OCI-LY7 (cell line): ENCODE data around the gene CDC42EP3. TPM values are rescaled to one million over a fixed set of nuclear protein-coding genes. Genes with fewer than 3 reads are reported as not detected.

Experiments
- BruUV-seq: library from RNA; stranded (reverse); fragments of 400-500 nt; replicated peaks from 2 replicates; lab custom pipeline; 2021; lab: Mats Ljungman, UMichigan
- CTCF ChIA-PET: fragments of 300-600 bp; sonication (Branson Sonifier 250); formaldehyde crosslinking; loops from one replicate; lab custom pipeline; 2022; ENCODE audit warnings: antibody characterized with exemption; ENCODE audit not compliant: unreplicated experiment; lab: Charles Lee
- POLR2A ChIA-PET: fragments of 300-600 bp; sonication (Branson Sonifier 250); formaldehyde crosslinking; loops from one replicate; lab custom pipeline; 2022; ENCODE audit warnings: antibody characterized with exemption; lab: Charles Lee
- DNase-seq: peaks from one replicate; pipeline ENCODE4 v3.0.0-alpha.2; 2015; ENCODE audit warnings: low spot score
- H2AFZ ChIP-seq: fragments of 200-600 bp; sonication (generic), shearing (Covaris generic); 2 replicates; pipeline ENCODE4 v1.6.1; 2014; ENCODE audit warnings: mild to moderate bottlenecking, antibody characterized with exemption, low read length, moderate library complexity
- H3K27ac ChIP-seq: fragments of 200-600 bp; sonication (generic); 2 replicates; pipeline ENCODE4 v1.5.1; 2014; ENCODE audit warnings: mixed run types, low read depth, mild to moderate bottlenecking, moderate library complexity, low read length, inconsistent platforms; ENCODE audit not compliant: poor library complexity, severe bottlenecking
- H3K36me3 ChIP-seq: fragments of 200-600 bp; sonication (generic); 2 replicates; pipeline ENCODE4 v1.6.1; 2014; ENCODE audit warnings: mild to moderate bottlenecking, antibody characterized with exemption, low read length, moderate library complexity, mixed read lengths; ENCODE audit not compliant: insufficient read depth
- H3K4me1 ChIP-seq: fragments of 200-600 bp; sonication (generic); 2 replicates; pipeline ENCODE4 v1.5.1; 2014; ENCODE audit warnings: mild to moderate bottlenecking, low read length; ENCODE audit not compliant: insufficient read depth, poor library complexity, severe bottlenecking
- H3K4me2 ChIP-seq: fragments of 200-600 bp; sonication (generic); 2 replicates; pipeline ENCODE4 v1.6.1; 2014; ENCODE audit warnings: mild to moderate bottlenecking, low read length
- H3K4me3 ChIP-seq: fragments of 200-600 bp; sonication (generic); 2 replicates; pipeline ENCODE4 v1.5.1; 2014; ENCODE audit warnings: mild to moderate bottlenecking, low read depth, low read length; ENCODE audit not compliant: poor library complexity, severe bottlenecking
- H3K79me2 ChIP-seq: fragments of 200-600 bp; sonication (generic); 2 replicates; pipeline ENCODE4 v1.6.1; 2016; ENCODE audit warnings: low read depth, mild to moderate bottlenecking, low read length, moderate library complexity, mixed read lengths; ENCODE audit not compliant: insufficient read depth
- H3K9me2 ChIP-seq: fragments of 200-600 bp; sonication (generic); 2 replicates; pipeline ENCODE4 v1.6.1; 2016; ENCODE audit warnings: mild to moderate bottlenecking, low read length, mixed read lengths; ENCODE audit not compliant: insufficient read depth
- H3K9me3 ChIP-seq: fragments of 200-600 bp; sonication (generic); 2 replicates; pipeline ENCODE4 v1.6.1; 2014; ENCODE audit warnings: mild to moderate bottlenecking, mixed run types, low read length, mixed read lengths
- H4K20me1 ChIP-seq: fragments of 200-600 bp; sonication (generic); 2 replicates; pipeline ENCODE4 v1.6.1; 2014; ENCODE audit warnings: mild to moderate bottlenecking, antibody characterized with exemption, low read length, moderate library complexity, mixed read lengths; ENCODE audit not compliant: insufficient read depth
- CTCF ChIP-seq: fragments of 200-600 bp; sonication (generic); conservative IDR thresholded peaks from 2 replicates; pipeline ENCODE4 v1.5.1; 2014; ENCODE audit warnings: mild to moderate bottlenecking, antibody characterized with exemption, low read length, moderate library complexity, mixed read lengths
- EZH2phosphoT487 ChIP-seq: fragments of 200-600 bp; sonication (generic); IDR thresholded peaks from 2 replicates; pipeline ENCODE4 v1.6.1; 2018; ENCODE audit warnings: low read depth, borderline replicate concordance, mild to moderate bottlenecking, mixed run types, antibody characterized with exemption, low read length, moderate library complexity, mixed read lengths
- intact Hi-C: fragments of 100-400 bp; cut with micrococcal nuclease; formaldehyde crosslinking; loops from one replicate; pipeline ENCODE4 v1.10.0; 2022; ENCODE audit not compliant: unreplicated experiment
- total RNA-seq, 2 experiments: library from RNA; depleted of rRNA in 1 of 2; stranded (reverse); fragments of >200 nt in 1 of 2; shearing (Covaris generic) in 1 of 2; gene quantifications; 2 replicates each; pipeline ENCODE4 v1.2.3, GENCODE V29; 2014 to 2022

CDC42EP3 gene
- total RNA-seq, 2 experiments from 2014 or later = 7.2 to 22.9 TPM

- ChIA-PET POLR2A (no interaction called here), CTCF (no interaction called here)
- H3K36me3 ChIP-seq = no peaks in the 10 kb centered on the region
- no peaks in the 10 kb centered on the region for H3K9me3 ChIP-seq
- no peaks in the 10 kb centered on the region for H3K4me1 ChIP-seq
- TF ChIP-seq EZH2phosphoT487 = no peak
- no peak for TF ChIP-seq CTCF
- no peak overlapping the region for H3K27ac ChIP-seq
- H3K4me2 ChIP-seq = no peak overlapping the region
- no peak overlapping the region for H2AFZ ChIP-seq
- intact Hi-C loops = no loop called here
- H3K4me3 ChIP-seq = no peak overlapping the region
- H4K20me1 ChIP-seq = no peaks in the 10 kb centered on the region
- no peaks in the 10 kb centered on the region for H3K9me2 ChIP-seq
- DNase-seq = no peak
- no peaks in the 10 kb centered on the region for H3K79me2 ChIP-seq
- no TSS peak for BruUV-seq
Measured at GRCh38 chr2:37593694-37594093, 77.7 kb downstream of the CDC42EP3 start.

- Histone ChIP-seq H3K9me3 (no peaks in the 10 kb centered on the region), H3K9me2 (no peaks in the 10 kb centered on the region), H3K4me2 (no peak overlapping the region), H3K4me3 (no peak overlapping the region), H4K20me1 (no peaks in the 10 kb centered on the region), H3K27ac (no peak overlapping the region), H2AFZ (no peak overlapping the region), H3K36me3 (no peaks in the 10 kb centered on the region), H3K4me1 (no peaks in the 10 kb centered on the region), H3K79me2 (no peaks in the 10 kb centered on the region)
- CTCF ChIA-PET = no interaction called here
- no peak for DNase-seq
- TF ChIP-seq CTCF = no peak
- TF ChIP-seq EZH2phosphoT487 = no peak
- BruUV-seq = no TSS peak
- intact Hi-C loops = no loop called here
- POLR2A ChIA-PET = interaction anchor here (0.6 to 0.7 kb wide), 4 partner anchors 19 to 890 kb away, joined by 3 to 7 read pairs (median 4); no protein-coding TSS in a partner anchor
Measured at GRCh38 chr2:37593024-37593423, 78.4 kb downstream of the CDC42EP3 start.
